IPS-18c (cell line): ENCODE results near the gene ADCY5.

Source experiments
- H3K4me3 ChIP-seq: 2 replicates; pipeline ENCODE4 v1.7.0; 2013; ENCODE audit warnings: low read depth, mild to moderate bottlenecking, low read length, moderate library complexity; ENCODE audit not compliant: insufficient read depth
- H3K9me3 ChIP-seq: one replicate; pipeline ENCODE4 v1.6.1; 2013; ENCODE audit warnings: mild to moderate bottlenecking, low read length, moderate library complexity; ENCODE audit not compliant: control insufficient read depth, insufficient read depth

Gene ADCY5

GRCh38 chr3:123371426-123371825 is 77.5 kb downstream of the ADCY5 start:
- H3K4me3 ChIP-seq: no peak overlapping the region
- H3K9me3 ChIP-seq: peaks cover 7% of the 10 kb centered on the region

- H3K9me3 ChIP-seq: peaks cover 7% of the 10 kb centered on the region
- H3K4me3 ChIP-seq: no peak overlapping the region
These were observed 78.1 kb downstream of the ADCY5 start for GRCh38 chr3:123370819-123371218.

DNA sequence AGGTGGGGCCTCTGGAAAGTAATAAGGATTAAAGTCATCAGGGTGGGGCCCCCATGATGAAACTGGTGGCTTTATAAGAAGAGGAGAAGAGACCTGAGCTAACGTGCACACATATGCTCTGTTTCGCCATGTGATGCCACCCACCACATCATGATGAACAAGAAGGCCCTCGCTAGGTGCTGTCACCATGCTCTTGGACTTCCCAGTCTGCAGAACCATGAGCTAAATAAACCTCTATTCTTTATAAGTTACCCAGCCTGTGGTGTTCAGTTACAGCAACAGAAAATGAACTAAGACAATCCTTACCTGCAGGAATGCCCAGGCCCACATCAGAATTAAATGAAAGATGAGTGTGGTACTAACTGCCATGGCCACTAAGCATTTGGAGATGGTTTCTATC is 79.8 kb downstream of the ADCY5 start:
- H3K9me3 ChIP-seq: peaks cover 7% of the 10 kb centered on the region

GRCh38 chr3:123367467-123368154 is 81.3 kb downstream of the ADCY5 start:
- peaks cover 7% of the 10 kb centered on the region for H3K9me3 ChIP-seq

More for the DNA sequence above, 79.8 kb downstream of the ADCY5 start:
- H3K4me3 ChIP-seq: no peak overlapping the region

GRCh38 chr3:123365450-123366143 is 83.3 kb downstream of the ADCY5 start:
- H3K4me3 ChIP-seq: no peak overlapping the region

More at GRCh38 chr3:123367467-123368154, 81.3 kb downstream of the ADCY5 start:
- H3K4me3 ChIP-seq: no peak overlapping the region

GRCh38 chr3:123361071-123361470 is 87.8 kb downstream of the ADCY5 start:
- Histone ChIP-seq H3K4me3 (no peak overlapping the region), H3K9me3 (no peaks in the 10 kb centered on the region)

More at GRCh38 chr3:123365450-123366143, 83.3 kb downstream of the ADCY5 start:
- peaks cover 7% of the 10 kb centered on the region for H3K9me3 ChIP-seq

DNA sequence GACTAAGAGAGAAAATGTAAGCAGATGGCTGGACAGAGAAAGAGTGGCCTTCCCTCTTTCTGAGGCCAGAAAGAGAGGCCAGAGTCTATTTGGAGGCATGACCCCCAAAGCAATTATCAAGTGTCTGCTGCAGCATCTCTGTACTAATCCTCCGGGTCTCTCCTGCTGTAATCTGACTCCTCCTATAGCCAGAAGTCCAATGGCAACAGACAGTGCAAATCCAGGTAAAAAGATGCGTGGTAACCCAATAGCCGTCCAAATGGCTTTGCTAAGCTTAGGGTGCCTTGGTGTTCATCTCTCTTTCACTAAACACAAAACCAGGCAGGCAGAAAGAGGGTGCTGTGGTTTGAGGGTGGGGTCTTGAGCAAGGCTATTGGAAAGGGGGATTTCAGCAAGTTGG is 91.6 kb downstream of the ADCY5 start:
- no peak overlapping the region for H3K4me3 ChIP-seq

DNA sequence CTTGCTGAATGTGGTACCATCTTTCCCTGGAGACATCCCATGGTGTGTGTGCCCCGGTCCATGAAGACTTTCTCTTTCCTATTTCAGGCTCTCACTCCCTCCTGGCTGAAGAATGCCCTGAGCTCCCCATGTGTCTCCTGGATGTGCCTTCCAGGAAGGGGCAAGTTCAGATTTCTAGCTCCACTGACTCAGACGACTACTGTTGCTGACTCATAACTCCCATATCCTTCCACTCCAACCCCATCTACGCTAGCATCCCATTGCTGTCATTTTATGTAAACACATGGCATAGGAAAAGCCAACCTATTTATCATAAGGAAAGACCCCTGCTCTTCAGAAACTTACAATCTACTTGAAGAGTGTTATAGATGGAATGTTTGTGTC is 95.0 kb downstream of the ADCY5 start:
- H3K9me3 ChIP-seq: peaks cover 2% of the 10 kb centered on the region
- H3K4me3 ChIP-seq: no peak overlapping the region

More for the DNA sequence above, 91.6 kb downstream of the ADCY5 start:
- no peaks in the 10 kb centered on the region for H3K9me3 ChIP-seq

- Histone ChIP-seq H3K9me3 (peaks cover 2% of the 10 kb centered on the region), H3K4me3 (no peak overlapping the region)
These were observed 95.6 kb downstream of the ADCY5 start for GRCh38 chr3:123353227-123353849.

- Histone ChIP-seq H3K9me3 (peaks cover 2% of the 10 kb centered on the region), H3K4me3 (no peak overlapping the region)
These were observed 96.7 kb downstream of the ADCY5 start for GRCh38 chr3:123352134-123352554.

DNA sequence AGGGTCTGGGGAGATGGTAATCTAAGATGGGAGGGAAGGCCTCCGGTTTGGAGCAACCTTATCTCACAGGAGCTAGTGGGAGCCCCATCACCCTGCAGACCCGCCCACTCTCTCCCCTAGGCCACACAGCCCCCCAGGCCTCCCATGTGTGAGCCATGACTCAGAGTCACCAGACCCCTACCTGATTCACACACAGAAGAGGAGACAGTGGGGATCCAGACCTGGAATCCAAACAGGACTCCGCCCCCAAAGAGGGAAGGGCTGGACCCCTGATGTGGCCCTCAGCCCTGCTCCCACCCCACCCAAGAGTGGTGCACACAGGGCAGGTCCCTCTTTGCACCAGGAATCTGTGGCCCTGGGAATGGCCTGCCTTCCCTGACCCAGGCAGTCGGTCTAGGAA is 97.4 kb downstream of the ADCY5 start:
- no peak overlapping the region; the same call in 1 of the 2 replicates for H3K4me3 ChIP-seq
- peaks cover 2% of the 10 kb centered on the region for H3K9me3 ChIP-seq

DNA sequence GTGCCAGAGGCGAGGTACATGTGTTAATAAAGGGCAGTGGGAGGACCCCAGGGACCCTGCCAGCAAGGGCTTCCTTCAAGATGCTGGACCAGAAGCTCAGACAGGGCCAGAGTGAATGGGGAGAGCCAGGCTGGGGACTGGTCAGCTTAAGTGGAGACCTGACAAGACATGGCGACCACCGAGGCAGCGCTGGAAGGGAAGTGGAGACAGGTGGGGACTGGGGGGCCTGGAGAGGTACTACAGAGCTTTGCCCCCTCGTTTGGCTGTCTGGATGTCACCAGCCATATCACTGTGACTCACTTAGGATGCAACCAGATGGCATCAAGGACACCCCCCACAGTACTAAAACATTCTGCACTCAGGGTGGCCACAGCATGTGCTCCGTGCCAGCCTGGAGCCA is 97.9 kb downstream of the ADCY5 start:
- Histone ChIP-seq H3K9me3 (peaks cover 2% of the 10 kb centered on the region), H3K4me3 (no peak overlapping the region)

- Histone ChIP-seq H3K9me3 (peaks cover 2% of the 10 kb centered on the region), H3K4me3 (no peak overlapping the region)
These were observed 99.1 kb downstream of the ADCY5 start for GRCh38 chr3:123349566-123350435.

DNA sequence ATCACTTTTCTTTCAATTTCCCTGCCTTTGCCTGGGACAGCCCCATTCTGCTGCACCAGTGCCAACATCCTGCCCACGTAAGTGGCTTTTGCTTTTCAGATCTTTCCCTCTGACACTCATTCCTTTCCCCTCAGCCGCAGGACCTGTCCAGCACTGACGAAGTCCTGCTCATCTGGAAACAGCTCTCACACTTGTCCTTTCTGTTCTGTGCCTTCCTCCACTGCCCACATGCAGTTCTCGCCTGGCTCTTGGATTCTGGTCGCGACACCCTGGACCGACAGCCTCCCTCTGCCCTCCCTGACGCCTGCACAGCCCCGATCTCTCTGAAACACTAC is 99.7 kb downstream of the ADCY5 start:
- H3K4me3 ChIP-seq: no peak overlapping the region
- peaks cover 2% of the 10 kb centered on the region for H3K9me3 ChIP-seq

- peaks cover 2% of the 10 kb centered on the region for H3K9me3 ChIP-seq
- H3K4me3 ChIP-seq: no peak overlapping the region
These were observed 100.3 kb downstream of the ADCY5 start for GRCh38 chr3:123348471-123349200.

DNA sequence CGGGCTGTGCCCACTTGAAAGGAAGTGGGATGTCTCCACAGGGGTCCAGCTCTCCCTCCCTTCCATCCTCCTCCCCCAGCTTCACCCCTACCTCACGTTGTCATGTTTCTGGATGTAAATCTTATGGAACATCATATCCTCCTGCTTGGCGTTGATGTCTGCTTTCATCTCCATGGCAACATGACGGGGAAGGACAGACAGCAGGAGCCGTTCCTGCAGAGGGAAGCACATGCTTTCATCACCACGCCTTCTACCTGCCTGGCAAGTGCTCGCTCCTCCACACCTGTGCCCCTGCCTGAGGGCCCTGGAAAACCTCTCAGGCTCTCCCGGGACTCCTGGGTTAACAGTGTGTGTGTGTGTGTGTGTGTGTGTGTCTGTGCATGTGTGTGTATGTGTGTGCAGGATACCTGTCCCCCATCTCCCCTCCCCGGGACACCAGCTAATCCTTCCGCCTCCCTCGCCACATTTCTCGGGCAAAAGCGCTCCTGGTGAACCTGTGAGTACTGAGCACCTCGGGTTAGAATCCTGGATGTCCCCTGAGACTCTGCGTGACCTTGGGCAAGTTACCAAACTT is 101.1 kb downstream of the ADCY5 start:
- Histone ChIP-seq H3K9me3 (peaks cover 2% of the 10 kb centered on the region), H3K4me3 (no peak overlapping the region)
